Suppressor macrophage (primary cell): ENCODE results near the gene TNFRSF1B.
A peak's percentile ranks its signal among the peaks of the same experiment; 100 is the strongest.

ENCODE experiments used
- DNase-seq, 4 experiments: peaks; one replicate each; pipeline ENCODE4 v3.0.0-alpha.2; 2020 to 2022

The TNFRSF1B gene

GRCh38 chr1:12158357-12159092 is 8.3 kb upstream of the TNFRSF1B start:
- DNase-seq: no peak

GRCh38 chr1:12159816-12160215 is 7.0 kb upstream of the TNFRSF1B start:
- no peak for DNase-seq

GRCh38 chr1:12161324-12161661 is 5.5 kb upstream of the TNFRSF1B start:
- DNase-seq: no peak

GRCh38 chr1:12161662-12162458 is 4.9 kb upstream of the TNFRSF1B start:
- peak; percentile 90 to 96 (median 94) for DNase-seq

GRCh38 chr1:12162459-12163137 is 4.2 kb upstream of the TNFRSF1B start:
- no peak for DNase-seq

GRCh38 chr1:12163210-12163609 is 3.6 kb upstream of the TNFRSF1B start:
- no peak for DNase-seq

- peak in 1 of 4 experiments; percentile 59 for DNase-seq
These were observed 2.6 kb upstream of the TNFRSF1B start for GRCh38 chr1:12164210-12164609.

GRCh38 chr1:12165342-12165741 is 1.4 kb upstream of the TNFRSF1B start:
- peak in 1 of 4 experiments; percentile 52 for DNase-seq

GRCh38 chr1:12167493-12168429 is 970 bp downstream of the TNFRSF1B start:
- DNase-seq: peak; percentile 83 to 92 (median 86)

- DNase-seq: peak in 3 of 4 experiments; percentile 63 to 71 (median 66)
These were observed 1.8 kb downstream of the TNFRSF1B start for GRCh38 chr1:12168451-12169160.

- DNase-seq: no peak
These were observed 2.8 kb downstream of the TNFRSF1B start for GRCh38 chr1:12169442-12170135.

GRCh38 chr1:12170263-12170671 is 3.5 kb downstream of the TNFRSF1B start:
- DNase-seq: peak; percentile 62 to 77 (median 75)

GRCh38 chr1:12171206-12172041 is 4.6 kb downstream of the TNFRSF1B start:
- peak in 2 of 4 experiments; percentile 45 to 53 for DNase-seq

- peak; percentile 72 to 84 (median 78) for DNase-seq
These were observed 5.5 kb downstream of the TNFRSF1B start for GRCh38 chr1:12172042-12172851.

GRCh38 chr1:12173041-12173509 is 6.3 kb downstream of the TNFRSF1B start:
- peak in 2 of 4 experiments; percentile 48 to 57 for DNase-seq

GRCh38 chr1:12173631-12174121 is 6.9 kb downstream of the TNFRSF1B start:
- DNase-seq: peak; percentile 83 to 94 (median 89)

- DNase-seq: peak; percentile 77 to 88 (median 82)
These were observed 8.4 kb downstream of the TNFRSF1B start for GRCh38 chr1:12174924-12175810.
